ENCODE data around the gene RAB3A. TPM values are rescaled to one million over a fixed set of nuclear protein-coding genes. Genes with fewer than 3 reads are reported as not detected.

Gene RAB3A
- total and polyA plus RNA-seq, 8 donors = 0.87 to 2.2 (median 2.0) TPM; not detected in 1

- H3K27ac ChIP-seq = peak overlapping the region; percentile 64 to 97 (median 79)
- intact Hi-C loops (cut with DNase I; ENCODE audit: low total_unique reads) = no loop called here
- H3K4me1 ChIP-seq = peaks cover 22 to 43% (median 29%) of the 10 kb centered on the region in 4 donors
- peak in 1 of 2 donors; percentile 80 for DNase-seq
- 0 to 2% (median 1%) methylated on average over 9 to 38 of the region's 38 CpGs for WGBS, 5 donors
- H3K9me3 ChIP-seq = no peaks in the 10 kb centered on the region
- TF ChIP-seq EP300 (IDR thresholded peaks at IDR 0.05) (no peak), CTCF (IDR thresholded peaks at IDR 0.05) (no peak), POLR2A (IDR thresholded peaks at IDR 0.05) (no peak), POLR2AphosphoS5 (IDR thresholded peaks at IDR 0.05) (no peak)
- peaks cover 0 to 4% (median 0%) of the 10 kb centered on the region in 3 donors for H3K27me3 ChIP-seq
- peaks cover 0 to 33% (median 17%) of the 10 kb centered on the region in 4 donors for H3K36me3 ChIP-seq
- peak overlapping the region; percentile 57 to 86 (median 82) for H3K4me3 ChIP-seq
Measured at GRCh38 chr19:18203408-18203862, 407 bp downstream of the RAB3A start.

GRCh38 chr19:18202778-18203407 lies 949 bp downstream of the RAB3A start:
- 4 to 6% (median 5%) methylated on average over 18 to 32 of the region's 32 CpGs for WGBS, 5 donors
- intact Hi-C loops (cut with DNase I; ENCODE audit: low total_unique reads) = no loop called here

GRCh38 chr19:18202397-18202777 lies 1.5 kb downstream of the RAB3A start:
- H3K4me3 ChIP-seq = peak overlapping the region in 2 of 4 donors; percentile 57 to 86
- H3K27ac ChIP-seq = peak overlapping the region in 1 of 5 donors; percentile 86
- no peaks in the 10 kb centered on the region for H3K27me3 ChIP-seq
- 82 to 87% (median 86%) methylated on average over 24 of the region's 24 CpGs for WGBS, 5 donors
- H3K4me1 ChIP-seq = peaks cover 22 to 33% (median 25%) of the 10 kb centered on the region in 4 donors
- peaks cover 2 to 44% (median 26%) of the 10 kb centered on the region in 4 donors for H3K36me3 ChIP-seq
- TF ChIP-seq POLR2AphosphoS5 (IDR thresholded peaks at IDR 0.05) (no peak), EP300 (IDR thresholded peaks at IDR 0.05) (no peak), CTCF (IDR thresholded peaks at IDR 0.05) (no peak), POLR2A (IDR thresholded peaks at IDR 0.05) (no peak)
- intact Hi-C loops (cut with DNase I; ENCODE audit: low total_unique reads) = no loop called here
- no peak for DNase-seq
- no peaks in the 10 kb centered on the region for H3K9me3 ChIP-seq

More at GRCh38 chr19:18202778-18203407, 949 bp downstream of the RAB3A start:
- no peak for TF ChIP-seq EP300 (IDR thresholded peaks at IDR 0.05)
- peak in 2 of 7 experiments; percentile 19 to 20 for TF ChIP-seq CTCF (IDR thresholded peaks at IDR 0.05)
- H3K36me3 ChIP-seq = peaks cover 2 to 38% (median 23%) of the 10 kb centered on the region in 4 donors
- no peaks in the 10 kb centered on the region for H3K27me3 ChIP-seq
- no peaks in the 10 kb centered on the region for H3K9me3 ChIP-seq
- DNase-seq = peak in 1 of 2 donors; percentile 68
- H3K4me3 ChIP-seq = peak overlapping the region; percentile 57 to 86 (median 82)
- peaks cover 22 to 38% (median 26%) of the 10 kb centered on the region in 4 donors for H3K4me1 ChIP-seq
- H3K27ac ChIP-seq = peak overlapping the region in 2 of 5 donors; percentile 76 to 86

GRCh38 chr19:18198374-18198773 lies 5.5 kb downstream of the RAB3A start:
- no peak for TF ChIP-seq POLR2AphosphoS5 (IDR thresholded peaks at IDR 0.05)
- TF ChIP-seq CTCF (IDR thresholded peaks at IDR 0.05) = no peak
- TF ChIP-seq EP300 (IDR thresholded peaks at IDR 0.05) = no peak
- no peak for TF ChIP-seq POLR2A (IDR thresholded peaks at IDR 0.05)
- 89 to 94% (median 94%) methylated on average over 6 of the region's 6 CpGs for WGBS, 5 donors
- no peak for DNase-seq
- Histone ChIP-seq H3K4me1 (peaks cover 16 to 37% (median 26%) of the 10 kb centered on the region in 4 donors), H3K36me3 (peaks cover 7 to 63% (median 45%) of the 10 kb centered on the region in 4 donors), H3K4me3 (no peak overlapping the region), H3K27ac (peak overlapping the region in 1 of 5 donors; percentile 13), H3K27me3 (no peaks in the 10 kb centered on the region), H3K9me3 (no peaks in the 10 kb centered on the region)
- intact Hi-C loops (cut with DNase I; ENCODE audit: low total_unique reads) = no loop called here

Data from stomach (tissue), 9 donors.